GM18505 (cell line): ENCODE results near the gene PROS1.

Source experiments
- ATAC-seq: cut with Tn5 transposase; IDR thresholded peaks from one replicate; pipeline ENCODE4 v1.9.1; 2021; ENCODE audit not compliant: unreplicated experiment
- POLR2A ChIP-seq: IDR thresholded peaks from 4 replicates; pipeline ENCODE4 v1.6.1; 2011; ENCODE audit warnings: borderline replicate concordance; ENCODE audit not compliant: insufficient read depth, insufficient read length; ENCODE audit errors: extremely low read depth

Gene PROS1

DNA sequence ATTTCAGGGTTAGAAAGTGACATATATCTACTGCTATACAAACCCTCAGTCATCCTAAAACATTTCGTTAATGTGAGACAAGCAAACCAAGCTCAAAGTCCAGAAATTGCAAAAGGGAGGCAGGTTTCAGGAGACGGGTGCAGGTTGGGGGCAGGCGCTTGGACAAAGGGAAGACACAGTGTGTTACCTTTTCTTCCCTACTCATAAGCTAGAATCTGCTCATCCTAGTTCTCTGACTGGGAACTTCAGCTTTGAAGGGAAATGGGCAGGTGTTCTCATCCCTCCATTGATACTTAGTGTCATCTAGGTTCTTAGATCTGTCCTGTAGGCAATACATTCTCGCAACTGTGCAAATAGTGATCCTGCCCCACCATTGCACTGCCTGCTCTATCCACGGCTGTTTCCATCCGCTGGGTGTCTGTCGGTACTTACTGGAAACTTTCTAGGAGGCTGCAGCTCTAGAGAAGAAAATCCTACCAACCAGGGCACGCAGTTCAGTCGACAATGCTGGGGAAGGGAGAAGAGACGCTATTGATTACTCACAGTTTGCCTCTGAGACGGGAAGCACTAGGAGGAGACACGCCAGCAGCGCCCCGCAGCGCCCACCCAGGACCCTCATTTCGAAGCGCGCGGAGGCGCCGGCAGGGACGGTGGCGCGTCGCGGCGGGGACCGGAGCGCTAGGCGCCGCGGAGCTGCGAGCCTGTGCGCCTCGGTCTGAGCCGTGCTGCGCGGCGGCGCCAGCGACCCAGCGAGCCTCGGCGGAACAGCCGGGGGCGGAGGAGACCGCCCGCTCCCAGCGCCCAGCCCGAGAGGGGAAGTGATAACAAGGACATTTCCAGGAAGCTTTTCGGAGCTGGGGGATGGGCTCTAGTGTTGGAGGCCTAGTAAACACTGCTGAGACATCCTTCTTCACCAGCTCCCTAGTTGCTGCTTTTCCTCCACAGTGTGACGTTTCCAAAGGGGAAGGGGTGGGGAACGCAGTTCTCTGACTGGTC, at the start of gene PROS1:
Gene PROS1 (minus strand): TSS at position 766 of the 996 bp plus-strand sequence. CDS start 147 bp downstream, at position 619.
- ATAC-seq, result peak; percentile 93
- TF ChIP-seq POLR2A, result no peak

DNA sequence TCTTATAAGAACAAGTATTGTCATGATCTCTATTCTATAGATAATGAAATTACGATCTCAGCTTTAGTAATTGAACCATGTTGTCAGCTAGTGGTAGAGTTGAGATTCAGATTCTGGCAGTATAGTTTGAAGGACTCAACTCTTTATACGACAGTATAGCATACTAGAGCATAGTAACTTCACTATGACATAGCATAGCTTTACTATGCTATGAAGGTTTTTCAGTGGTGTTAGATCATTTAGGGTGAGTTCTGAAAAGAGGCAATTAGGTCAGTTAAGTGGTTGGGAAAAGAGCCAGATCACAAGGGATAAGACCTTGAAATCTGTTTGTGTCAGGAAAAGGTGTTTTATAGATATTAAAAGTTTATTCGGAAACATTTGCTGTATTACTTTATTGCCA, 46.6 kb upstream of the PROS1 start:
- TF ChIP-seq POLR2A, result no peak
- ATAC-seq, result no peak

DNA sequence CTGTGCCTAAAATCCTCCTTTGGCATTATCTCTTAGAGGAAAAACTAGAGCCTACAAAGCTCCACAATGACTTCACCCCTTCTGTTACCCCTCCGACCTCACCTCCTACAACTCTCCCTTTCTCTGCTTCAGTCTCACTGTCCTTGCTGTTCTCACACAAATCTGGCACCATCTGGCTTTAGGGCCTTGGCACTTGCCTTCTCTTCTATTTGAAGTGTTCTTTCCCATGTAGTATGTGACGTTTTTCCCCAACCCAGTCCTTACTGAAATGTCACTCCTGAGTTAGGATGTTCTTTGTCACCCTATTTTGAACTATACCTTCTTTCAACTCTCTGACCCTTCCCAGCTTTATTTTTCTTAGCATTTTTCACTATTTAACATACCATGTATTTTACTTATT, 46.0 kb upstream of the PROS1 start:
- TF ChIP-seq POLR2A, result no peak
- ATAC-seq, result no peak

DNA sequence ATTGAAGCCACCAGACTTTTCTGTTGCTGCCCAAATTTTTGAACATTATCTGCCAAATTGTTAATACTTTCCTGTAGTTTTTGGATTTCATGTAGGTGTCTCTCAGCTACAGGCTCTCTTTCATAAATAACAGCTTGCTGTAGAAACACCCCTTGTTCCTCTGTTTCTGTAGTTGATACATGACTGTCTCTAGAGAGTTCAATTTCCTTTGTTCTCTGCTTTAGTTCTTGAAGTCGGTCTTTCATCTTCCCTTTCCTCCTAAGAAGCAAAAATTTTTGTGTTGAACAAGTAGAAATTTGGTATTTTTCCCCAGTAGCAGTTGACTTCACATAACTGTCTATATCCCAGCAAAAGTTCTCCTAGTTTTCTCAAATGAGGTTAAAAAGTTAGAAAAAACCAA, 41.3 kb upstream of the PROS1 start:
- TF ChIP-seq POLR2A, result no peak
- no peak for ATAC-seq

DNA sequence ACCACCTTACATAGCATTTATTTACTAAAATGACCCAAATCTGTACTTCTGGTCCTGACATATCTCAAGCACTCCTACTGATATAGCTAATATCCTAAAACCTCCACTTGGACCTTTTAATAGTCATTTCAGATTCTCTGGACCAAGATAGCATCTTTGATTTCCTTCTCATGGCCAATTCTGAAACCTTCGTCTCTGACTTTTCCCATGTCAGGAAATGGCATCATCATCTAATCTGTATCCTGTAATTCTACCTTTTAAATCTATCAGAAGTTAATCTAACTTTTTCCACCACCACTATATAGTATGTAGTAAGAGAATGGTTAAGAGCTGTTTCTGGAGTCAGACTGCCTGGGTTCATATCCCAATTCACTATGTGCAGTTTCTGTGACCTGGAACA, 38.5 kb upstream of the PROS1 start:
- ATAC-seq, result no peak

DNA sequence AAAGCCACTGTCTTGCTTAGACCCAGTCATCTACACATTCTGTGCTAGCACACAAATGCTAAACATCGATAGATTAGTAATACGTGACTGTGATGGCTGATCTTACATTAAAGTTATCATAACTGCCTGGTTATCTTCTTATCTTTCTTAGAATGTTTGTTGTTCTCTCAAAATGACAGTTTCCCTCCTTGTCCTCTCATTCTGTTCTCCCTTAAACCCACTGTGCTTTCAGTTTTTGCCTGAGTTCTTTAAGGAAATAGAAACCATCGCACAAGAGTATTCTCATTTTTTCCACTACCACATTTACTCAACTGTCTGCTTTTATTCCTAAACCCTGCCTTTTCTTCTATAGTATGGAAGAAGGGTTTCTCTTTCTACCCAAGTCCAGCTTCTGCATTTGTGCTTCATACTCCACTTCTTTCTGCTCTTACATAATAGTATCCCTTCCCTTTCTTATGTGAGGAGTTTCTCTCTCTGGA, 37.6 kb upstream of the PROS1 start:
- no peak for TF ChIP-seq POLR2A
- no peak for ATAC-seq

More for the DNA sequence above, 38.5 kb upstream of the PROS1 start:
- TF ChIP-seq POLR2A, result no peak

DNA sequence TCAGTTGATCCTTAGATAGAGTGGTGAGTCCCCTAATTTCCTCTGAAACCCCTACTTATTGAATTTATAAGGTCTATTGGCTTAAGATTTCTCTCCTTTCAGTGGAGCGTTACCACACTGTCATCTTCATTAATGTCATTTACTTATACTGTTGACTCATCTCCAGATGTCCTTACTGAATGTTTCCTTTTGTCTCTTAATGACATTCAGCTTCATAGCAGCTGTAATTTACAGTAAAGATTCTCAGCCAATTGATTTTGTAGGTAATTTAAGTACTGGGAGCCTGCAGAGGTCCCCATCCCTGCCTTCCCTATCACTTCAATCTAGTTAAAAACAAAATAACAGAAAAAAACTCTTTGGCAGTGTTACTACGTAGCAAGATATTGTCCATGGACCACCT, 35.9 kb upstream of the PROS1 start:
- no peak for TF ChIP-seq POLR2A
- no peak for ATAC-seq

DNA sequence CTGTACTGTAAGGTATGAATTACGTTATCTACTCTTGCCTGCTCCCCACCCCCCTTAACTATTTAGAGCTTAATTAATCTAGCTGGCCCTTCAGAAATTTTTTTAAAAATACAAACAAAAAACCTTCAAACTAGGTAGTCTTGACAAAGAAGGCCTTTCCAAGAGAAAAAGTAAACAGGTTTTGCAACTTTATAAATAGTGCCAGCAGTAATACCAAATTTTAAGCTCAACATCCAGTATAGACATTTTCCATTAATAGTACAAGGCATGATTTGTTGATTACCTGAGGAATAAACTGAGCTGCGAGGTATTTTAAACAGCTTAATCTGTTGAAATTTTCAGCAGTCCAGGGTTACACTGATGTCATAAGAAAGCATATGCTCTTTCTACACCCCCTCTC, 34.6 kb upstream of the PROS1 start:
- ATAC-seq, result no peak
- TF ChIP-seq POLR2A, result no peak

DNA sequence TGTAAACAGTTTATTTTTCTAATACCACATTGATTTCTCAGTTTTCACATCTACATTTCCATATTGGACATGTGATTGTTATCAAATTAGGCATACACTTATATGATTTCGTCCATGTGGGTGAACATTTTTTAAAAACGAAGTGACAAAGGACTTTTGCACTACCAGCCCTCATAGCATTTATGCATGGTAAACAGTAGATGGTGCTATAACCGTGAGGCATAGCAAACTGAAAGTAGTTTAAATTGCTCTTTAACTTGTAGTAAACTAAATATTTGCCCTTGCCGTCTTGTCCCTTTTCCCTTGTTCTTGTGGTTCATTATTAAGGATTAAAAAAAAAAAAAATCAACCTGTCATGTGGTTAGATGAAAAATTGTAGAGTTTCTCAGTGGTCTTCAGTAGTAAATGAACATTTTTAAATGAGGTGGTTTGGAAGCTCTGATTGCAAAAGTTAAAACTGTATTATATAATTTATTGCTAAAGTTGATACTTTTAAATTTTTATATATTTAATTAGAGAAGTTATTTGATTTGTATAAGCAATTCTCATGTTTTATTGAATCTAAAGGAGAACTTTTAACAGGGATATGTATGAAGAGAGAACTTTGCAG, 30.7 kb upstream of the PROS1 start:
- peak; percentile 94 for ATAC-seq
- no peak for TF ChIP-seq POLR2A

DNA sequence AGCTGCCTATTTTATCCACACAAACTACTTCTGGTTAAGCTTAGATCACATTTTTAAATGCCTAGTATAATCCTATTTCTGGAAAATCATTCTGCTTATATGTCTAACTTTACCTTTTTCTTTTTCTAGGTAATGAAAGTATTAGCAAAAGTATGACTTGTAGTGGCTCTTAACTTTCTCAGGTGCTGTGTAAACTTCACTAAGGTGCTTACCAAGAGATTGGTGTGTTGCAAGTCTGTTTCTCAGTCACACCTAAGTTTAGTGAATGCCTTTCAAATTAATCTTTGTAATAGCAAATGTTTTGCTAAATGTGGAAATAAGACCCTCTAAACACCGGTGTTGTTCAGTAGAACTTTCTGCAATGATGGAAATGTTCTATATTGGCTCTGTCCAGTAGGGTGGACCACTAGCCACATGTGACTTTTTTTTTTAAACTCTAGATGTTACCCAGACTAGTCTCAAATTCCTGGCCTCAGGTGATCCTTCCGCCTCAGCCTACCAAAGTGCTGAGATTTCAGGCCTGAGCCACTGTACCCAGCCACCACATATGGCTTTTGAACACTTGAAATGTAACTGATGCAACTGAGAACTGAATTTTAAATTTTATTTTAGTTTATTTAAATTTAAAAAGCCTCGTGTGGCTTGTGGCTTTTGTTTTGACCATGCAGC, 28.3 kb upstream of the PROS1 start:
- no peak for ATAC-seq
- no peak for TF ChIP-seq POLR2A

DNA sequence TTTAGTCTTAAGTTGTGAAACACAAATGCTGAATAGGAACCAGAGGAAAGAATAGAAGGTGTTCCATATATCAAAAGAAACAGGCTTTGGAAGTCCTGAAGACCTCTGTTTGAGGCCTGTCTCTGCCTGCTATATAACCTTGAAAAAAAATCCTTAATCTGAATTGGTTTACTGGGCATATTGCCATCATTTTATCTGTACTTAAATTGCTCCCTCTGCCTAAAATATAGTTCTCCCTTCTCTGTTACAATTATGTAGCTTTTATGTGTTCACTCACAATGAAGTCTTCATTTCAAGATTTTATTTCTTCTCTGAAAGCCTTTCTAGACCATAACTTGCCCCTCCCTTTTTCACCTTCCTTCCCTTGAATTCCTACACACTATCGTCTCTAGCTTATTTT, 27.5 kb upstream of the PROS1 start:
- no peak for TF ChIP-seq POLR2A
- ATAC-seq, result no peak

DNA sequence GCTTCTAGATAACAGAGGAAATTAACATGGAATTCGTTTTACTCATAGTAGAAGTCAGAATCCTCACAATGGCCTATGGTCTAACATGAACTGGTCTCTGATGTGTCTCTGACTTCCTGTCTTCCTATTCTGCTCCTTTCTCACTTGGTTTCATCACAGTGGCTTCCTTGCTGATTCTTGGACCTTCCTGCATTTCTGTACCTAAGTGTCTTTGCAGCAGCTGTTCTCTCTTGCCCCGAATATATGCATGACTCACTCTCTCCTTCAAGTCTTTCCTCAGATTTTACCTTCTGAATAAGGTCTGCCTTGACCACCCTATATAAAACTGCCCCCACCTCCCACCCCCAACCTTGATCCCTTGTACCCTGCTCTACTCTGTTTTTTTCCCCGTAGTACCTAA, 20.4 kb upstream of the PROS1 start:
- no peak for ATAC-seq
- no peak for TF ChIP-seq POLR2A

DNA sequence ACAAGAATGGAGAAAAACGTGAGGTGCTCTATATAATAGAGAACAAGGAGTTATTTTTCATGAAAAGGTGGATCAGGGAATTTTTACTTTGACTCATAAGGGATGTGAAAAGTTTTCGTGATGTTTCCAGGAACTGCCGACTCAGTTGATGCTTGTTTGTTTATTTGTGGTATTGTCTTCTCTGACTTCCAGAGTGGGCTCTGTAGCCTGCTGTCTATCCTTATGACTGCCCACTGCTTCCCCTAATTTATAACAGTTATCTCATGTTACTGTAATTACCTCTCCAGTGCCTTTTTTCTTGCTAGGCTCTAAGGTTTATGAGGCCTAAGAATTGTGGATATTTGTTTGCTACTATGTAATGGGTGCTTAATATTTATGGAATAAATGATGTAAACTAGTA, 18.5 kb upstream of the PROS1 start:
- TF ChIP-seq POLR2A, result no peak

More for the DNA sequence above, 18.5 kb upstream of the PROS1 start:
- no peak for ATAC-seq
